Panc1 (cell line): Measurements from ENCODE around the gene ZFYVE16. TPM values are rescaled to one million over a fixed set of nuclear protein-coding genes. Genes with fewer than 3 reads are reported as not detected.

Experiments used
- ATAC-seq: fragments of 200-7000 bp; cut with Tn5 transposase; 2 replicates; pipeline ENCODE4 v1.9.1; 2020; ENCODE audit warnings: mild to moderate bottlenecking, moderate library complexity
- BruUV-seq: library from RNA; stranded (reverse); fragments of 400-500 nt; replicated peaks from 2 replicates; lab custom pipeline; 2021; lab: Mats Ljungman, UMichigan
- CTCF ChIA-PET: fragments of 300-600 bp; sonication (Branson Sonifier 250); formaldehyde crosslinking; loops from one replicate; lab custom pipeline; 2022; ENCODE audit warnings: antibody characterized with exemption; lab: Charles Lee
- POLR2A ChIA-PET: fragments of 300-600 bp; sonication (Branson Sonifier 250); formaldehyde crosslinking; loops from one replicate; lab custom pipeline; 2022; ENCODE audit warnings: antibody characterized with exemption; lab: Charles Lee
- DNase-seq: peaks from one replicate; pipeline ENCODE4 v3.0.0-alpha.2; 2010; ENCODE audit warnings: low read depth, low spot score
- H3K27ac ChIP-seq: 2 replicates; pipeline ENCODE4 v1.5.1; 2011; ENCODE audit warnings: mild to moderate bottlenecking, low read length, inconsistent platforms
- H3K27me3 ChIP-seq: fragments of 200-500 bp; sonication (Bioruptor generic); 2 replicates; pipeline ENCODE4 v1.6.0; 2014; ENCODE audit warnings: low read length, inconsistent platforms; ENCODE audit not compliant: control insufficient read depth, insufficient read depth
- H3K36me3 ChIP-seq: fragments of 200-500 bp; sonication (Bioruptor generic); 2 replicates; pipeline ENCODE4 v1.5.1; 2014; ENCODE audit warnings: inconsistent platforms, mild to moderate bottlenecking, low read length, moderate library complexity; ENCODE audit not compliant: control insufficient read depth, insufficient read depth
- H3K4me1 ChIP-seq: 2 replicates; pipeline ENCODE4 v1.5.1; 2011; ENCODE audit warnings: inconsistent platforms, mild to moderate bottlenecking, low read length, moderate library complexity; ENCODE audit not compliant: control insufficient read depth, insufficient read depth
- H3K4me3 ChIP-seq, 2 experiments: 2 replicates each; pipeline ENCODE4 v1.5.1; 2011 to 2012; ENCODE audit warnings: low read depth in 2 of 2, low read length in 2 of 2, mild to moderate bottlenecking in 2 of 2, inconsistent platforms in 1 of 2, moderate library complexity in 1 of 2
- H3K9me3 ChIP-seq: fragments of 200-500 bp; sonication (Bioruptor generic); 2 replicates; pipeline ENCODE4 v1.5.1; 2014; ENCODE audit warnings: low read depth, mild to moderate bottlenecking, inconsistent platforms, low read length, moderate library complexity; ENCODE audit not compliant: control insufficient read depth, insufficient read depth
- POLR2AphosphoS5 ChIP-seq: IDR thresholded peaks from 2 replicates; pipeline ENCODE4 v1.6.1; 2012; ENCODE audit warnings: mild to moderate bottlenecking, low read depth, low read length, moderate library complexity
- SIN3A ChIP-seq: IDR thresholded peaks from 2 replicates; pipeline ENCODE4 v1.6.1; 2012; ENCODE audit warnings: low read depth, mild to moderate bottlenecking, low read length, moderate library complexity, borderline replicate concordance; ENCODE audit not compliant: insufficient read depth
- TCF7L2 ChIP-seq: IDR thresholded peaks from 2 replicates; pipeline ENCODE4 v1.6.1; 2011; ENCODE audit warnings: mild to moderate bottlenecking, low read depth, low read length, inconsistent platforms
- in situ Hi-C: cut with HindIII; loops from 2 replicates; pipeline ENCODE4 v1.10.0; 2016; ENCODE audit warnings: low sequenced_read_pairs, low pct_unique_long_range_greater_than_20kb
- intact Hi-C: fragments of 100-400 bp; cut with micrococcal nuclease; formaldehyde crosslinking; loops from one replicate; pipeline ENCODE4 v1.10.0; 2022; ENCODE audit not compliant: unreplicated experiment
- total RNA-seq: library from RNA; stranded (reverse); gene quantifications from one replicate; pipeline ENCODE4 v1.2.1, GENCODE V29; 2021; ENCODE audit not compliant: unreplicated experiment
- TF ChIP-seq, protein P1 (sequence below): fragments of 450-650 bp; IDR thresholded peaks from 2 replicates; pipeline ENCODE4 v1.5.1; 2017; ENCODE audit warnings: mild to moderate bottlenecking
- TF ChIP-seq, protein P2 (sequence below), 2 experiments: IDR thresholded peaks; 2 replicates each; pipeline ENCODE4 v1.6.1; 2011 to 2012; ENCODE audit warnings: low read depth in 2 of 2, control low read depth in 1 of 2, low read length in 1 of 2, mild to moderate bottlenecking in 1 of 2, moderate library complexity in 1 of 2; ENCODE audit not compliant: insufficient read depth in 1 of 2

Gene ZFYVE16
- total RNA-seq, 1 experiment from 2014 or later: 54.6 TPM

DNA sequence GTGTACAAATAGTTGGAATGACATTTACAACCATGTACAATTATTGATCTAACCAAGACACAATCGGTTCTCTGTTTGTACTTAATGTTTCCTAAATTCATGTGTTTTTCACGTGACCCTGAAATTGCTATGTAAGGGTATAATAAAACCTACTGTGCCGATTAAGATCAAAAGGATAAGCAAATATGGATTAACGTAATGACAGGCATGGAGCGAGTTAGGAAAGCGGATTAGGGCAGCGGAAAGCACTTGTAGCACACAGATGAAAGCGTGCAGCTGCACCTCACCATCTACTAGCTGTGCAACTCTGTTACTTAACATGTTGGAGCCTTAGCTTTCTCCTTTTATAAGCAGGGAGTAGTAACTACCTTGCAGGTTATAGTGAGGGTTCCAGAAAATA lies 38.3 kb upstream of the ZFYVE16 start:
- in situ Hi-C loops: no loop called here

DNA sequence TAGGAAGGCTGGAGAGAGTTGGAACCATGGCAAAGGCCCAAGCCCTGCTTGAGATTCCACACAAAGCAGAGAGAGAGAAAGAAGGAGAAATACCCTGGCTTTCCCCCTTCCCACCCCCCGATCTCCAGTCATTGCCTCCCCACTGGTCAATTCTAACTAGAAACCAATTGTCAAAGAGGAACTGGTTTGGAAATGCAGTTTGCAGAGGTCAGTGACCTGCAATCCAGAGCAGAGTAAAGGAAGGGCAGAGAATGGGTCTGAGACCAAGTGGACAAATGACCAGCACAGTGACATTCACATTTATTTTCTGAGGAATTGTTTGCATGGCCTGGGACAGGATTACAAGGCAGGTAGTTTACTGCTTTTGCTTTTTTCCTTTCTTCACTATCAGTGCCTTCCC lies 37.5 kb upstream of the ZFYVE16 start:
- ATAC-seq (no peak), DNase-seq (no peak)
- Histone ChIP-seq H3K36me3 (no peaks in the 10 kb centered on the region), H3K4me3 (no peak overlapping the region), H3K4me1 (no peaks in the 10 kb centered on the region), H3K9me3 (no peaks in the 10 kb centered on the region), H3K27ac (no peak overlapping the region), H3K27me3 (no peaks in the 10 kb centered on the region)
- BruUV-seq: no TSS peak
- POLR2A ChIA-PET: no interaction called here
- in situ Hi-C loops: no loop called here
- intact Hi-C loops: no loop called here
- TF ChIP-seq, protein P1, sequence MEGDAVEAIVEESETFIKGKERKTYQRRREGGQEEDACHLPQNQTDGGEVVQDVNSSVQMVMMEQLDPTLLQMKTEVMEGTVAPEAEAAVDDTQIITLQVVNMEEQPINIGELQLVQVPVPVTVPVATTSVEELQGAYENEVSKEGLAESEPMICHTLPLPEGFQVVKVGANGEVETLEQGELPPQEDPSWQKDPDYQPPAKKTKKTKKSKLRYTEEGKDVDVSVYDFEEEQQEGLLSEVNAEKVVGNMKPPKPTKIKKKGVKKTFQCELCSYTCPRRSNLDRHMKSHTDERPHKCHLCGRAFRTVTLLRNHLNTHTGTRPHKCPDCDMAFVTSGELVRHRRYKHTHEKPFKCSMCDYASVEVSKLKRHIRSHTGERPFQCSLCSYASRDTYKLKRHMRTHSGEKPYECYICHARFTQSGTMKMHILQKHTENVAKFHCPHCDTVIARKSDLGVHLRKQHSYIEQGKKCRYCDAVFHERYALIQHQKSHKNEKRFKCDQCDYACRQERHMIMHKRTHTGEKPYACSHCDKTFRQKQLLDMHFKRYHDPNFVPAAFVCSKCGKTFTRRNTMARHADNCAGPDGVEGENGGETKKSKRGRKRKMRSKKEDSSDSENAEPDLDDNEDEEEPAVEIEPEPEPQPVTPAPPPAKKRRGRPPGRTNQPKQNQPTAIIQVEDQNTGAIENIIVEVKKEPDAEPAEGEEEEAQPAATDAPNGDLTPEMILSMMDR: no peak
- no peak for TF ChIP-seq SIN3A
- TF ChIP-seq, protein P2, sequence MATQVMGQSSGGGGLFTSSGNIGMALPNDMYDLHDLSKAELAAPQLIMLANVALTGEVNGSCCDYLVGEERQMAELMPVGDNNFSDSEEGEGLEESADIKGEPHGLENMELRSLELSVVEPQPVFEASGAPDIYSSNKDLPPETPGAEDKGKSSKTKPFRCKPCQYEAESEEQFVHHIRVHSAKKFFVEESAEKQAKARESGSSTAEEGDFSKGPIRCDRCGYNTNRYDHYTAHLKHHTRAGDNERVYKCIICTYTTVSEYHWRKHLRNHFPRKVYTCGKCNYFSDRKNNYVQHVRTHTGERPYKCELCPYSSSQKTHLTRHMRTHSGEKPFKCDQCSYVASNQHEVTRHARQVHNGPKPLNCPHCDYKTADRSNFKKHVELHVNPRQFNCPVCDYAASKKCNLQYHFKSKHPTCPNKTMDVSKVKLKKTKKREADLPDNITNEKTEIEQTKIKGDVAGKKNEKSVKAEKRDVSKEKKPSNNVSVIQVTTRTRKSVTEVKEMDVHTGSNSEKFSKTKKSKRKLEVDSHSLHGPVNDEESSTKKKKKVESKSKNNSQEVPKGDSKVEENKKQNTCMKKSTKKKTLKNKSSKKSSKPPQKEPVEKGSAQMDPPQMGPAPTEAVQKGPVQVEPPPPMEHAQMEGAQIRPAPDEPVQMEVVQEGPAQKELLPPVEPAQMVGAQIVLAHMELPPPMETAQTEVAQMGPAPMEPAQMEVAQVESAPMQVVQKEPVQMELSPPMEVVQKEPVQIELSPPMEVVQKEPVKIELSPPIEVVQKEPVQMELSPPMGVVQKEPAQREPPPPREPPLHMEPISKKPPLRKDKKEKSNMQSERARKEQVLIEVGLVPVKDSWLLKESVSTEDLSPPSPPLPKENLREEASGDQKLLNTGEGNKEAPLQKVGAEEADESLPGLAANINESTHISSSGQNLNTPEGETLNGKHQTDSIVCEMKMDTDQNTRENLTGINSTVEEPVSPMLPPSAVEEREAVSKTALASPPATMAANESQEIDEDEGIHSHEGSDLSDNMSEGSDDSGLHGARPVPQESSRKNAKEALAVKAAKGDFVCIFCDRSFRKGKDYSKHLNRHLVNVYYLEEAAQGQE (IDR thresholded peaks at IDR 0.05; ENCODE audit: insufficient read depth in 1 of 2, low read depth in 2 of 2, low read length in 1 of 2): no peak
- no peak for TF ChIP-seq TCF7L2
- TF ChIP-seq POLR2AphosphoS5: no peak
- CTCF ChIA-PET: interaction anchor here (0.7 kb wide), 1 partner anchor 132 kb away, joined by 3 read pairs; no protein-coding TSS in a partner anchor

More for the DNA sequence above, 38.3 kb upstream of the ZFYVE16 start:
- intact Hi-C loops: no loop called here
- ATAC-seq (no peak), DNase-seq (no peak)
- POLR2A ChIA-PET: no interaction called here
- H3K4me3 ChIP-seq: no peak overlapping the region
- H3K36me3 ChIP-seq: no peaks in the 10 kb centered on the region
- no peak overlapping the region for H3K27ac ChIP-seq
- no peaks in the 10 kb centered on the region for H3K4me1 ChIP-seq
- no peaks in the 10 kb centered on the region for H3K27me3 ChIP-seq
- H3K9me3 ChIP-seq: no peaks in the 10 kb centered on the region
- TF ChIP-seq, protein P1: no peak
- TF ChIP-seq SIN3A: no peak
- no peak for TF ChIP-seq POLR2AphosphoS5
- no peak for TF ChIP-seq TCF7L2
- TF ChIP-seq, protein P2 (IDR thresholded peaks at IDR 0.05; ENCODE audit: insufficient read depth in 1 of 2, low read depth in 2 of 2, low read length in 1 of 2): no peak
- CTCF ChIA-PET: no interaction called here
- BruUV-seq: no TSS peak
